ENCODE data around the gene ZNF500.
A peak's percentile ranks its signal among the peaks of the same experiment; 100 is the strongest.

Gene ZNF500

DNA sequence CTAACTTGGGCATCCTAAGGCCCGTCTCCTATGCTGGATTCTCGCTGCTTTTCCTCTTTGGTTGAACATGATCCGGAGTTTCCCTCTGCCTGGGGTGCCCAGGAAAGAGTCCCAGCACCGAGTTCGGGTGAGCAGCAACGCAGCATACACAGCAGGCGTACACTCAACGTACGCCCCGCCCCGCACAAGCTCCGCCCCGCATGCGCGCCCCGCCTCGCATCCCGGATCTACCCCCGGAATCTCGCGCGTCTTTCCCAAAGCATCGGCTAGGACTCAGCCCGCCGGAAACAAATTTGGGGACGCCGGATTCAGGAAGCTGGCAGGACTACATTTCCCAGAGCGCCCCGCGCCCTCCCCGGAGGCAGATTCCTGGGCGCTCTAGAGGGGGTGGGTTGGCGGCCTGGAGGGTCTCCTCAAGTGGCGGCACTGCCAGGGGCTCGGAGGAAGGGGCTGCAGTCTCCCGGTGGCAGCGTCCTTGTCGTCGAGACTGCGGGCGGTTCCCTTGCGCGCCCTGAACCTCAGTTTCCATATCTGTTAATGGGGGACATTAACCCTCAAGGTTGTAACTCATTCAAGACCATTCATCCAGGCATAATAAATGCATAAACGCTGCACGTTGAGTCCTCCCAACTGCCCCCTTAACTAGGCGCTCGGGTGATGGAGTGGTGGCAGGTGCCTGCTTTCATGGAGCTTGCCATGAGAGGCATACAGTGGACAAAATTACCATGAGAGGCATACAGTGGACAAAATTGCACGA is 1.8 kb upstream of the ZNF500 start:
- peak; percentile 90 for FAIRE-seq

DNA sequence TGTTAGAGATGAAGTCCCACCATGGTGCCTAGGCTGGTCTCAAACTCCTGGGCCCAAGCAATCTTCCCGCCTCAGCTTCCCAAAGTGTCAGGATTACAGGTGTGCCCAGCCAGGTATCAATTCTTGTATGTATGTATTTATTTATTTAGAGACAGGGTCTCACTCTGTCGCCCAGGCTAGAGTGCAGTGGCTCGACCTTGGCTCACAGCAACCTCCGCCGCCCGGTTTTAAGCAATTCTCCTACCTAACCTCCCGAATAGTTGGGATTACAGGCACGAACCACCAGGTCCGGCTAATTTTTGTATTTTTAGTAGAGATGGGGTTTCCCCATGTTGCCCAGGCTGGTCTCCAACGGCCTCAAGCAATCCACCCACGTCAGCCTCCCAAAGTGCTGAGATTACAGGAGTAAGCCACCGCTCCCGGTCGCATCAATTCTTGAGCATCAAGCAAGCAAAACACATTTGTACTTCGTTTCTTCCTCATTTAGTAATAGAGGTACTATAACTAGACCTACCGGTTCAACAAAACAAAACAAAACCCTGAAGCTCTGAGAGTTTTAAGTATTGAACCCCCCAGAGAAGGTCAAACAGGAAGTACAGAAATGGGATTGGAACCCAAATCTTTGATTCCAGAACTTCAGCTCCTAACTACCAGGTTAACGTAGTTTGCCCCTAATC is 1.0 kb upstream of the ZNF500 start:
- no peak for FAIRE-seq

DNA sequence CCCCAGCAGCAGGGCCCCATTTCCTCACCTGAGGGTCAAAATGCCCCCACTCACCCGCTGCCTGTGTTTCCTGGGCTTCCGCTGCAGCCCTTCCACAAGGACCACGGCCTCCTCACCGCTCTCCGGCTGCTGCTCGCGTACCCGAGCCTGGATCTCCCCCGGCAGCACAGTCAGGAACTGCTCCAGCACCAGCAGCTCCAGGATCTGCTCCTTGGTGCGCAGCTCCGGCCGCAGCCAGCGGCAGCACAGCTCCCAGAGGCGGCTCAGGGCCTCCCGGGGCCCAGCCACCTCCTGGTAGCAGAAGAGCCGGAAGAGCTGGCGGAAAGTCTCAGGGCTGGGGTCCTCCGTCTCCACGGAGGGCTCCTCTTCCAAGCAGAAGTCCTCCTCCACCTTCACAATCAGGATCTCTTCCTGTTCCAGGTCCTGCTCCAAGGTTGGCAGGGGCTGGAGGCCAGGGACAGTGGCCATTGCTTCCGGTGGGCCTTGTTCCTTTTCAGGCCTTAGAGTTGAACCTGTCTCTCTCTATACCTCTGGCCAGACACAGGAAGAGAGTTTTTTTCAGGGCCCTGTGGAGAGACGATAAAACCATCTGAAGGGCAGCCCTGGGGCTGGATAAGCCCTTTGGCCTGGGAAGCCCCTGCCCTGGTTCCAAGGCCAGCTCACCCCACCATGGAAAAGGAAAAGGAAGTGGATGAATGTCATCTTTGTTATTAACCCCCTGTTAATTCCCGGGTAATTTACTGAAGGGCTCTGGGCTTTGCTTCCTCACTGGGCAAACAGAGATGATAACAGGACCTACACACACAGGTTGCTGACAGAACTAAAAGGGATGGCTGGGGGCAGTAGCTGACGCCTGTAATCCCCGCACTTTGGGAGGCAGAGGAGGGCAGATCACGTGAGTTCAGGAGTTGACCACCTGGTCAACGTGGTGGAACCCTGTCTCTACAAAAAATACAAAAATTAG is 1.2 kb downstream of the ZNF500 start:
- FAIRE-seq, result no peak

DNA sequence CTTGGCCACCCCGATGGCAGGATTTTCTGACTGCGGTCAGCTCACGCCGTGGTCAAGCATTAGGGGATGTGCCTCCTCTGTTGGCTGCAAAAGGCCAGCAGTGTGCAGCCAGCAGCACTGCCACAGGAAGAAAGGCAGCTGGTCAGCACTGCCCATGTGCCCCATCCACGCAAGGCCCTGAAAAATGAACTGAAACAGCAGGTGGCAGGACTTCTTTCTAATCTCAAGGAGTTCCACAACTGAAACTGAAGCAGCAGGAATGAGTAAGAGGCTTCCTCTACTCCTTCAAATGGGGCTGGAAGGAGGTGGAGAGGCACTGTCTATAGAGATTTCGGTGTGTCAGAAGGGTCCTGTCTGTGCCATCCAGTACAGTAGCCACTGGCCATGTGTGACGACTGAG is 3.2 kb downstream of the ZNF500 start:
- no peak for FAIRE-seq

DNA sequence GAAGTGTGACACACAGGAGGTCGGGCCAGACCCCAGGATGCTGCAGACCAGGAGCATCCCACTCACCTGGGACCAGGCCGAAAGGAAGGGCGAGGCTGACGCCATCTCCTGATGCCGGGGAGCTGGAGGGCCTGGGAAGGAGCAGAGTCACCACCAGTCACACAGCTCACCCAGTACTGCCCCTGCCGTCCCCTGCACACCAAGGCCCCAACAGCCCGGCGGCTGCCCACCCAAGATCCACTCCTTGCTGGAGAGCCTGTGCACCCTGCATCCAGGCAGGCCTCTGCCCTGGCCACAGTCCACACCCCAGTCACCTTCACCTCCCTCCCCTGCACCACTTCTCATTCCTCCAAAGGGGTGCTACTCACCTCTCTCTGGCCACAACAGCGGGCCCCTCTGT is 4.8 kb downstream of the ZNF500 start:
- FAIRE-seq, result no peak

DNA sequence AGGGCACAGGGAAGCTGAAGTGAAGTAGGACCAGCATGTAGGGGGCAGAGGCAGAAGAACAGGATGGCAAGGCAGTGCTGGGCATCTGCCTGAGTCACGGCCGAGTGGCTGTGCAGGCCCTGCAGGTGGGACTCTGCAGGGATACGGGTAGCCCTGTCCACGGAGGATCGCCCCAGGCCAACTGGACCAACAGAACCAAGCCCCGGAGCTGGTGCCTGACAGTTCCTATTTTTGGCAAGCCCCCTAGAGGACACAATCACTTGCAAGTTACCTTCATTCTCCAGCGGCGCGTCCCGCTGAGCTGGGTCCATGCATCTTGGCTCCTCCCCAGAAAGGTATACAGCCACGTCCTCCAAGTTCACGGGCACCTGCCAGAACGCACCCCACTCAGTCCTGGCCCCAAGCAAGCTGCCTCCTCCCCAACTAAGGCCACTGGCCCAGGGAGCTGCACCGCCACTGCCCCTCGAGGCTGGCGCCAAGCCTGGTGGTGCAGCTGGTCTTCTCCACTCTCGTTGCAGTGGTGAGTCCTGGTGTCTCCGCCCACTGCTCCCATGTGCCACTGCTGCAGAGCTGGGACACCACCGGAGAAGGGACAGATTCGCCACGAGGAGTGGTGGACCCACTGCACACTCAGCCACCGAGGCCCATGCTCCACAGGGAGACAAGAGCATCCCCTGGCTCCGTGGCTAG is 6.6 kb downstream of the ZNF500 start:
- no peak for FAIRE-seq

DNA sequence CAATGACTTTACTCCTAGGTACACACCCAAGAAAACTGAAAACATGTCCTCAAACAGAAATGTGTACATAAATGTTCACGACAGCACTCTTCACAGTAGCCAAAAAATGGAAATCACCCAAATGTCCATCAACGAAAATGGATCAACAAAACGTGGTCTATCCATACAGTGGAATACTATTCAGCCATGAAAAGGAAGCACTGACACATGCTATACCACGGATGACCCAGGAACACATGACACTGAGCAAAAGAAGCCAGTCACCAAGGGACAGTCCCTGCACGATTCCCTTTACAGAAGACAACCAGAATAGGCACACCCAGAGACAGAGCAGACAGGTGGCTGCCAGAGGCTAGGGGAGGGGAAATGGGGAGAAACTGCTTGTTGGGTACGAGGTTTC is 11.3 kb downstream of the ZNF500 start:
- no peak for FAIRE-seq

DNA sequence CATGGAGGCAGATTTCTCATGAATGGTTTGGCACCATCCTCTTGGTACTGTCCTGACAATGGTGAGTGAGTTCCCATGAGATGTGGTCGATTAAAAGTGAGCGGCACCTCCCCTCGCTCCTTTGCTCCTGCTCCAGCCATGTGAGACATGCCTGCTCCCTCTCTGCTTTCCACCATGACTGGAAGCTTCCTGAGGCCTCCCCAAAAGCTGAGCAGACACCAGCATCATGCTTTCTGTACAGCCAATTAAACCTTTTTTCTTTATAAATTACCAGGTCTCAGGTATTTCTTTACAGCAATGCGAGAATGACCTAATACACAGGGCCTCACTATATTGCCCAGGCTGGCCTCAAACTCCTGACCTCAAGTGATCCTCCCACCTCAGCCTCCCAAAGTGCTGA is 12.1 kb downstream of the ZNF500 start:
- FAIRE-seq, result no peak

DNA sequence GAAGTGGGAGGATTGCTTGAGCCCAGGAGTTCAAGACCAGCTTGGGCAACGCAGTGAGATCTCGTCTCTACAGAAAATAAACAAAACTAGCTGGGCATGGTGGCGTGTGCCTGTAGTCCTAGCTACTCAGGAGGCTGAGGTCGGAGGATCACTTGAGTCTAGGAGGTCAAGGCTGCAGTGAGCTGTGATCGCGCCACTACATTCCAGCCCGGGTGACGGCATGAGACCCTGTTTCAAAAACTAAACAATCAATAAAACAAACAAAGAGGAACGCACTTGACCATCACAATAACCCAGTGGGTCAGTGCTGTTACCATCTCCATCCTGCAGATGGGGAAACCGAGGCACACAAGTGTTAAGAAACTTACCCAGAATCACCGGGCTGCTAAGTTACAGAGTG is 13.7 kb downstream of the ZNF500 start:
- FAIRE-seq, result no peak

DNA sequence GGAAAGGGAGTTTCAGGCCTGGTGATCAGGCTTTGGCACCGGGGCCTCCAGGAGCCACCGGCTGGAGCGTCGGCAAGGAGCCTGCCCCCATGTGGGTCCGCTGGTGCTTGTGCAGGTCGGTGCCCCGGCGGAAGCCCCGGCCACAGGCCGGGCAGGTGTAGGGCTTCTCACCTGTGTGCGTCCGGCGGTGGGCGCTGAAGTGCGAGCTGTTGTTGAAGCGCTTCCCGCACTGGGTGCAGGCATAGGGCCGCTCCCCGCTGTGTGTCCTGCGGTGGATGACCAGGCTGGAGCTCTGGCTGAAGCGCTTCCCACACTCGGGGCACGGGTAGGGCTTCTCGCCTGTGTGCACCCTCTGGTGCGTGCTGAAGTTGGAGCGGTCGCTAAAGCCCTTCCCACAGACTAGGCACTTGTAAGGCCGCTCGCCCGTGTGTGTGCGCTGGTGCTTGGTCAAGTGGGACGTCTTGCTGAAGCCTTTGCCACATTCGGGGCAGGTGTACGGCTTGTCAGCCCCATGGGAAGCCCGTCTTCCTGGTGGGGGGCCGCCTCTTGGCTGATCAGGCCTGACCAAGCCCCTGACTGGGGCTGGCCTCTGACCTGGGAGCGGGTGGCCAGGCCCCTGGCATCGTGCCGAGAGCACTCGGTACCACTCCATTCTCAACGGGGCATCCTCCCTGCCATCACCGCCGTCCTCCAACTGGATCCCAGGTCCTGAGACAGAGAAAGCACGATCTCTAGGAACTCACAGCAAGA is 14.4 kb downstream of the ZNF500 start:
- FAIRE-seq, result no peak

DNA sequence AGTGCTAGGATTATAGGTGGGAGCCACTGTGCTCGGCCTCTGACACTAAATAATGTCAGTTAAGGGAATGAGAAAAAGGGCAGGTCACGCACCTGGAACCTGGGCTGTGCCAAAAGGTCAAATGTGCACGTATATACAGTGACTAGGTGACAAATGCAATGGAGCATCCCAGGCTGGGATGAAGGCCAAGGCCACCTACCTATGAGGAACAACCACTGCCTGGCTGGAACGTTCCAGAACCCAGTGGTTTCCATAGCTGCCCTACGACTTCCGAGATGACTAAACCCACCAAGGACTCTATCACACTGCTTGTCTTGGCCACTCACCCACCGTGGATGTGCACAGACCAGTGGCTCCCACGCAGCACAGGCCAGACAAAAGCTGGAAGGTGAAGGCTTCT is 16.1 kb downstream of the ZNF500 start:
- no peak for FAIRE-seq

DNA sequence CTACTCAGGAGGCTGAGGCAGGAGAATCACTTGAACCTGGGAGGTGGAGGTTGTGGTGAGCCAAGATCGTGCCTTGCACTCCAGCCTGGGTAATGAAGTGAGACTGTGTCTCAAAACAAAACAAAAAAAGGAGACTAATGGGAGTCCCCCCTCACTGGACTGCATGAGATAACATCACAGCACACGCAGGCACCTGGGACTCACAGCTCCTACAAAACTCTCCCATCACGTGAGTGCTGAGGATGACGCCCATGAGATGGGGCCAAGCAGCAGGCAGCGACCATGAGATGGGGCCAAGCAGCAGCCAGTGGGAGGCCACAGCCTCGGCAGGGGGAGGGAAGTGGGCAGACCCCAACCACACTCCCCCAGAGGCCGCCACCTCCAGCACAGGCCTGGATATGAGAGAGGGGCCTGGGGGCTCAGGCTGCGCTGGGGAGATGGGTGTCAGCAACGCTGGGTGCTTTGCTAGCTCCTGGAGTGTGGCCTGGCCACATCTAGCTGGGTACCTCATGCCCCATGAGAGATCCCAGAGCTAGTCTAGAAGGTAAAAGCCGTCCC is 17.2 kb downstream of the ZNF500 start:
- FAIRE-seq, result no peak

DNA sequence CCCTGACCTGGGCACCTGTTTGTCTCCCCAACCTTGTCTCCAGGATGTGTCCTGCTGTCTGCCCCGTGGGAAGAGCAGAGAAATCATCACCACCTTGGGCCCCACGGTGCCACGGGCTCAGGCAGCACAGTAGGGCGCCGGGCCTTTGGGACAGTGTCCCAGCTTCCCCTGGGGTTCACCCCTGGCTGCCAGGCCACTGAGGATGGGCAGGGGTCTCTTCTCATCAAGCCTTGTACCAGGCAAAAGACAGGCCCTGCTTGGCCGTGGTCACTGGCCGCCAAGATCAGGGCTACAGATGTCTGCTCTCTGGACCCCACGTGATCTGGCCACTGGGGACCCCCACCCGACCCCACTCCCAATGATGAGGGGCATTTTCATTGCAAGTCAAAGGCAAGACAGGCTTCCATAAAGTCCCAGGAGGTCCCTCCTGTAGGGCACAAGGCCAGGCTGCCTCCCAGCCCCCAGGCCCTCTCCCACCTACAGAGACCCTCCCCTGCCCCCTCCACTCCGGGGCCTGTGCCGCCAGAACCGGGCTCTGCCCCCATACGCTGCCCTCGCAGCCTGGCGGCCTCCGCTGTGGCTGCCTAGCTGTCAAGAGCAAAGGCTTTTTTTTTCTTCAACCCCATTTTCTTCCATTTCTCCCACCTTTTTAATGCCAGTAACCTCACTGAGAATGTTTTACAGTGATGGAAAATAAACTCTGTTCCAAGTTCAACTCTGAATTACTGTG is 18.1 kb downstream of the ZNF500 start:
- FAIRE-seq, result no peak

DNA sequence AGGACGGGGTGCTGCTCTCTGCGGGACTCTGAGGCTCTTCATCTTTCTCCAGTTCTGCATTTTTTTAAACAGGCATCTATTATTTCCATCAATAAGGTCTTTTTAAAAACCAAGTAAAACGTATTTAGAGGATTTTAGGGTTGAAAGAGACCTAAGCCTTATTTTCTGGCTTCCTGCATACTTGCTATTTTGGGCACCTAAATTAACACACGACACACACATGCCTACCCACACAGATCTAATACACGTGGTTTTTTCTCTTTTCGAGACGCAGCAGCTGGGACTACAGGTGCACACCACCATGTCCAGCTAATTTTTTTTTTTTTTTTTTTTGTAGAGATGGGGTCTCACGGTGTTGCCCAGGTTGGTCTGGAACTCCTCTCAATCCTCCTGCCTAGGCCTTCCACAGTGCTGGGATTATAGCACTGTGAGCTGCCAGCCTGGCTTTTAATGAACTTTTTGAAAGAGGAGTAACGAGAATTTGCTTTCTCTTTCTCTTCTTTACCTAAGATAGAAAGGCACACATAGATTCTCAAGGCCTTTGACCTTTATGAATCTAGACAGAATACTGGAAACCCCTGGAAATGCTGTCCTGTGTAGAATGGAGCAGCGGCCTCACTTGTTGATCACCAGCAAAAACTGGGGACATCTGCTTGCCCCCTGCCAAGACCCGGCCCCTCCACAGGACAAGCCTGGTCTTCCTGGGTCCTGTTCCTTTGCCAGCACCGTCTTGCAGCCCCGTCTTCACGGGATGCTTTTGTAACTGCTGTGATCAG is 18.9 kb downstream of the ZNF500 start:
- FAIRE-seq, result no peak

DNA sequence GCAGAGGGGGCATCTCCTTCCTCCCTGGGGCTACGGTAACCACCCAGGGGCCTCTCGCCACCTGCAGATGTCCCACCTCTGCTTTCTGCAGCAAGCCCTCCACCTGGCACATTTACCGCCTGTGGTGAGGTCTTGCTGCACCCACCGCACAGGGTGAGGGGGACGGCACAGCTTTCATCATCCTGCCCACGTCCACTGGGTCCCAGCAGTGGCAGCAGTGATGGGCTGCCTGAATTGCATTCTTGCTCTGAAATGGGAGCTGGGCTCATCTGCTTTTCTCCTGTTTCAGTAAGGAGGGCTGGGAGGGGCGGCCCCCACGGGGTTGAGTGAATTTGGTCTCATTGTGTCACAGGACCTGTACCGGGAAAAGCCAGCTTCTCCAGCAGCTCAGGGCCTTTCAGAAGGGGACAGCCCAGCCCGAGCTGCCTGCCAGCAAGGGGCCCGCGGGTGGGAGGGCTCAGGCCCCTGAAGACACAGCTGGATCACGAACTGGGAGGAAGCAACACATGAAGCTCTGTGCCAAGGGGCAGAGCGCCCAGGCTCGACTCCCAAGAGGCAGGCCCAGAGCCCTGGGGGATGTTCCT is 19.9 kb downstream of the ZNF500 start:
- no peak for FAIRE-seq

DNA sequence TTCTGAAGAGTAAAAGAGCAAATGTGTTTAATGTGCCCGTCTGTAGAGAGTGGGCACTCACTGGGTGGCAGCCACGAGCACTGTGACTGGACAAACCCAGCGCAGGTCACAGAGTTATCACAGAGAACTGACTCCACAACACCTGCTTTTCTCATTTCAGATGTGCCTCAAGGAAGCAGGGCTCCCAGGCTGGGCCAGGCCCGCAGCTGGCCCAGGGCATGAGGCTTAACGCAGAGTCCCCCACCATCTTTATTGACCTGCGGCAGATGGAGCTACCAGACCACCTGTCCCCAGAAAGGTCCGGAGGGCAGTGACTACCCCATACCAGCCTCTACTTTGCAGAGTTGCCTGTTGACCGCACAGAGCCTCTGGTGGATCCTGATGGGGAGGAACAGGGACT is 20.7 kb downstream of the ZNF500 start:
- FAIRE-seq, result no peak

DNA sequence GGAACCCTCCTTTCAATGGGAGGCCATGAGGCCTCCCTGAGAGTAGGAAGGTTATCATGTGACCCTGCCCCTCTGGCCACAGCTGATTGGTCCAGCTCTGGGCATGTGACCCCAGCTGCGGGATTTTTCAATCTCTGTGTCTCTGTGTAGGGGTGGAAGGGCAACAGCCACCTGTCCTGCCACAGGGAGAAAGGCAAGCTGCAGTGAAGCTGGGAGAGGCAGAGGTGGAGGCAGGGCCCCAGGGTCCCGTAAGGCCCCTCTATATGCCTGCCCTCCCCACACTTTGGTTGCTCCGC is 21.7 kb downstream of the ZNF500 start:
- FAIRE-seq, result no peak

DNA sequence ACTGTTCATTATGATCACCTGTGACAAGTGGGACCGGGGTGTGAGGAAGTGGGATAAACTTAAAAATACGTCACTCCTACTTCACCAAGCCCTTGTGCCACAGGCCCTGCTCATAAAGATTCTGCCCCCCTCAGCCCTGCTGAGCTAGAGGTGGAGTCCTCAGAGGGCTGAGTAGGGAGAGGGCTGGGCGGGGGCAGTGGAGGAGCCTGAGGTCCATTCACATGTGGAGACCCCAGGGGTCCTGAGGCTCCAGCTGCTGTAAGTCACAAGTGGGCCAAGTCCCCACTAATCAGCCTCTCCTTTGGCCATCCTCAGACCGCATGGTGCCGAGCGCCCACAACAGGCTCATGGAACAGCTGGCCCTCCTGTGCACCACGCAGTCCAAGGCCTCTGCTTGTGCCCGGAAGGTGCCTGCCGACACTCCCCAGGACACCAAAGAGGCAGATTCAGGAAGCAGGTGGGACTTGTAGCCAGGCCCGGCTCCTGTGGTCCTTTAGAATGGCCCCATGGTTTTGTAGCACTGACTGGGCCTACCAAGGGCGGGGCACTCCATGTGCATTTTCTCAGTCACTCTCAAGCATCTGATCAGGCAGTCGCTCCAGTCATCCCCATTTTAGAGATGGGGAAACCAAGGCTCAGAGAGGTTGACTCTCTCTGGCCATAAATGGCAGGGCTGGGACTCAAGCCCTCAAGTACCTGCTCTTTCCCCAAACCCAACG is 22.2 kb downstream of the ZNF500 start:
- FAIRE-seq, result no peak

DNA sequence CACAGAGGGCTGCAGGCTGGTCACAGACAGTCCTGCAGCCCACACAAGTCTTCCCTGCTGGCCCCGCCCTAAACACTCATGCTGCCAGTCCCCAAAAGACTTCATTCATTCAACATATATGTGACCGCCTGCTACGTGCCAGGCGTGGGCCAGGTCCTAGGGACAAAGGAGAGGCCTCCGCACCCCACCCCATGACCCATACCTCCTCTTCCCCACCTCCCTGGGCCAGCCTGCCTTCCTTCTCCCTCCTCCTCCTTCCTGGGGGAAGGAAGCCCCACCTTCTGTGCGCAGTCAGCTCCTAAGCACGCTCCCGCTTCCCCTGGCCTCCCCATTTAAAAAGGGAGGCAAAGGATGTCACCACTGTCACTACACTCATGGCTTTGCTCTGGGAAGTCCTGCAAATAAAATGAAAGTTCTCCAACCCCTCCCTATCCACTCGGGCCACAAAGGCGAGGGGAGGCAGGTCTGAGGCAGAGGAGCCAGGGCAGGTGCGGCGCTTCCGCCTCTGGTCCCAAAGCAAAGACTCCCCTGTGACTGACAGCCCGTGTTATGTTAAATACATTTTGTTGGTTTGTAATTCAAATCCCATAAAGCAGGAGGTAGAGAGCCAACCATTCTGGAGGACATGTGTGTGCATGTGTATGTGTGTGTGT is 23.6 kb downstream of the ZNF500 start:
- FAIRE-seq, result no peak
